ENCODE measurements around the gene WASHC1.
"Not testable (repeated sequence)": the region's sequence is repeated elsewhere in the genome, so short reads cannot be mapped to it uniquely, and the experiment has no call there.

WASHC1 gene

GRCh38 chr9:14129-14809 lies 15.0 kb downstream of the WASHC1 start:
- not testable (repeated sequence) for DNase-seq (ENCODE audit: low read depth in 2 of 2)

- peak; percentile 87 for DNase-seq (ENCODE audit: low read depth in 2 of 2)
Observed at GRCh38 chr9:11206-11605, 18.1 kb downstream of the WASHC1 start.

GRCh38 chr9:10653-11053 lies 18.6 kb downstream of the WASHC1 start:
- not testable (repeated sequence) for DNase-seq (ENCODE audit: low read depth in 2 of 2)

GRCh38 chr9:10207-10606 lies 19.0 kb downstream of the WASHC1 start:
- not testable (repeated sequence) for DNase-seq (ENCODE audit: low read depth in 2 of 2)
